ENCODE results near the gene CNTNAP5.

GRCh38 chr2:124796647-124797046 is 771.6 kb downstream of the CNTNAP5 start:
- TF ChIP-seq, protein P1, sequence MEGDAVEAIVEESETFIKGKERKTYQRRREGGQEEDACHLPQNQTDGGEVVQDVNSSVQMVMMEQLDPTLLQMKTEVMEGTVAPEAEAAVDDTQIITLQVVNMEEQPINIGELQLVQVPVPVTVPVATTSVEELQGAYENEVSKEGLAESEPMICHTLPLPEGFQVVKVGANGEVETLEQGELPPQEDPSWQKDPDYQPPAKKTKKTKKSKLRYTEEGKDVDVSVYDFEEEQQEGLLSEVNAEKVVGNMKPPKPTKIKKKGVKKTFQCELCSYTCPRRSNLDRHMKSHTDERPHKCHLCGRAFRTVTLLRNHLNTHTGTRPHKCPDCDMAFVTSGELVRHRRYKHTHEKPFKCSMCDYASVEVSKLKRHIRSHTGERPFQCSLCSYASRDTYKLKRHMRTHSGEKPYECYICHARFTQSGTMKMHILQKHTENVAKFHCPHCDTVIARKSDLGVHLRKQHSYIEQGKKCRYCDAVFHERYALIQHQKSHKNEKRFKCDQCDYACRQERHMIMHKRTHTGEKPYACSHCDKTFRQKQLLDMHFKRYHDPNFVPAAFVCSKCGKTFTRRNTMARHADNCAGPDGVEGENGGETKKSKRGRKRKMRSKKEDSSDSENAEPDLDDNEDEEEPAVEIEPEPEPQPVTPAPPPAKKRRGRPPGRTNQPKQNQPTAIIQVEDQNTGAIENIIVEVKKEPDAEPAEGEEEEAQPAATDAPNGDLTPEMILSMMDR (IDR thresholded peaks at IDR 0.05; ENCODE audit: low read length), result no peak
- TF ChIP-seq EZH2phosphoT487 (IDR thresholded peaks at IDR 0.05; ENCODE audit: low read length), result no peak

Measured in MM.1S (cell line).